HG03095 (cell line): ENCODE measurements around the gene DHX15.

Experiments used
- ATAC-seq: cut with Tn5 transposase; IDR thresholded peaks from one replicate; pipeline ENCODE4 v1.9.1; 2021; ENCODE audit warnings: moderate library complexity; ENCODE audit not compliant: unreplicated experiment

Gene DHX15

DNA sequence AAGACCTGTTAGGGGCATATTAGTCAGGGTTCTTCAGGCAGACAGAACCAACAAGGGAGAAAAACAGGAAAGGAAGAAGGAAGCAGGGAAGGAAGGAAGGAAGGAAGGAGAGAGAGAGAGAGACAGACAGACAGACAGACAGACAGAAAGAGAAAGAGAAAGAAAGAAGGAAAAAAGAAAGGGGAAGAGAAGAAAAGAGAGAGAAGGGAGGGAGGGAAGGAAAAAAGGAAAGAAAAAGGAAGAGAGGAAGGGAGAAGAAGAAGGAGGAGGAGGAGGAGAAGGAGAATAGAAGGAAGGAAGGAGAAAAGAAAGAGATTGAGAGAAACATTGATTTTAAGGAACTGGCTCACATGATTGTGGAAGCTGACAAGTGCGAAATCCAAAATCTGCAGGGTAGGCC lies 89.0 kb downstream of the DHX15 start:
- ATAC-seq = no peak

- ATAC-seq = no peak
Measured at GRCh38 chr4:24489870-24490269, 94.5 kb downstream of the DHX15 start.

DNA sequence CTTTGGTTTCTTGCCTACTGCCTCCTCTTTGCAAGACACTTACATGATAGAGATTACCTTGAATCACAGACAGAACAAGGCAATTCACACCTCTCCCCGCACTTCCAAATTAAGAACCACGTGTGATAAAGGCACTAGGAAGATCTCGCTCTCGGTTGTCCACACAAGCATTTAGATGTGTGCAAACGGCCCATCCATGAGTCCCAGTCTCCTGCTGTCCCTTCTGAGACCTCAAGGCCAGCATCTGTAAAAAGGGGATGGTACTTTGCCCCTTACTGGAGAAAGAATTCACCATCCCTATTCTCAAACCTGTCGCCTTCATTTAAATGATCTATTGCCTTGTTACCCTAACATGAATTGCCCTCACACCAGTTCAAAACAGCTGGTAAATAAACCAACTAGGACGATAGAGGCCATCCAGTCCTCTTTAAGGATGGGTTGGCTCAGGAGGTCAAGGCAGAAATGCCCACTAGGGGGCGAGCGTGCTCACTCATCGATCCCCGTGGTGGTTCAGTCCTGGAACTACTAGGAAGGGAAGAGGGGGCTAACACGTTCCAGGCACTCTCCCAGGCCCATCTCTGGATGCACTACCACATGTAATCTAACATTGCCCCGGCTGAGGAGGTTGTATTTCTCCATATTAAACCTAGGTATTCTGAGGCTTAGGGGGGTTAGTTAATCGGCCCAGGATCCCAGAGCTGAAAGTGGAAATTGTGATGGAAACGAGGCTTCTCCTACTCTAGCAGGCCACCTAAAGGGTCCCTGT lies 95.8 kb downstream of the DHX15 start:
- ATAC-seq = no peak

DNA sequence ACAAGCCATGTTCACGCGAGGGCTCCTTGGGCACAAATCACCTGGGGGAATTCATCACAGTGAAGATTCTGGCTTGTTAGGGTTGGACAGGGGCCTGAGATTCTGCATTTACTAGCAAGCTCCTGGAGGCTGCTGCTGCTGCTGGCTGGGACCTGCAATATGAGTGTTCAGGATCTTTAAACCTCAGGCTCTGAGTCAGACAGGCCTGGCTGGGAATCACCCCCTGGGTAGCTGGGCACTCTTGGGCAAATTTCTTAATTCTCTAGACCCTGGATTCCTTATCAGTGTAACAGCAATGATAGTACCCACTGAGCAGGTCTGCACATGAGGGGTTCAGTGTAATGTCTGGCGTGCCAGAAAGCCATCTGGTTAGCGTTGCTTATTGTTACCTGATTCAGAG lies 101.5 kb downstream of the DHX15 start:
- no peak for ATAC-seq

DNA sequence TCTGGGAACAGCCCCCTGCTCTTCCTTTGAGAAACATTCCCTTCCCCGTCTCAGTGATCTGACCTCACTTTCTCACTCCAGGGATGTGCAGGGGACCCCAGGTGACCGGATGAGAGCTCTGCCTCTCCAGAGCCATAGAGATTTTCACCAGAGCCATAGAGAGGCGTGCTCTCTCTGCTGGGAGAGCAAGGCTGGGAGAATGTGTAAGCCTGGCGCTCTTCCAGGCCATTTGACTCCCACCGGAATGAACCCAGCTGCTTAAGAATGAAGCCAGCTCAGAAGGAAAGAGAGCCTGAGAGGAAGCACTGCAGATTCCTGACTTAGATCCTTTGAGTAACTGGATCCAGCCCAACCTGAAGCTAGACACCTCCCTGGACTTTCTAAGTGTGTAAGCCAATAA lies 106.4 kb downstream of the DHX15 start:
- no peak for ATAC-seq
